Body of pancreas (tissue), 4 donors: Measurements from ENCODE around the gene SPATS2L.

Source experiments
- CTCF ChIP-seq, 7 experiments: fragments of 450-650 bp in 4 of 7; fragments of 200-600 bp in 3 of 7; sonication (generic) in 3 of 7; IDR thresholded peaks; one replicate each; pipeline ENCODE4 v1.5.1; 2016 to 2019; ENCODE audit warnings: antibody characterized with exemption in 7 of 7
- POLR2A ChIP-seq, 3 donors: fragments of 450-650 bp; IDR thresholded peaks; one replicate each; pipeline ENCODE4 v1.6.1; 2016; ENCODE audit warnings: antibody characterized with exemption in 3 of 3, mild to moderate bottlenecking in 2 of 3

GRCh38 chr2:200302940-200303727 lies 3.4 kb upstream of the SPATS2L start:
- TF ChIP-seq POLR2A (IDR thresholded peaks at IDR 0.05) (no peak), CTCF (IDR thresholded peaks at IDR 0.05) (no peak)
